OCI-LY1 (cell line): ENCODE results near the gene CPPED1.
"Not testable (repeated sequence)": the region's sequence is repeated elsewhere in the genome, so short reads cannot be mapped to it uniquely, and the experiment has no call there.

Experiments
- H2AFZ ChIP-seq: fragments of 200-600 bp; sonication (generic), shearing (Covaris generic); 2 replicates; pipeline ENCODE4 v1.6.0; 2014; ENCODE audit warnings: antibody characterized with exemption, mild to moderate bottlenecking, low read length
- H3F3A ChIP-seq: fragments of 200-600 bp; sonication (generic), shearing (Covaris generic); 2 replicates; pipeline ENCODE4 v1.6.0; 2014; ENCODE audit warnings: mild to moderate bottlenecking, antibody characterized with exemption, low read length, moderate library complexity; ENCODE audit not compliant: insufficient read depth
- H3K27ac ChIP-seq: fragments of 200-600 bp; sonication (generic); 2 replicates; pipeline ENCODE4 v1.5.1; 2014; ENCODE audit warnings: low read length, mixed run types, mild to moderate bottlenecking, low read depth; ENCODE audit not compliant: poor library complexity, severe bottlenecking
- H3K27me3 ChIP-seq: fragments of 200-600 bp; sonication (generic); 2 replicates; pipeline ENCODE4 v1.6.0; 2014; ENCODE audit warnings: antibody characterized with exemption, mild to moderate bottlenecking, low read length, moderate library complexity; ENCODE audit not compliant: insufficient read depth
- H3K36me3 ChIP-seq: fragments of 200-600 bp; sonication (generic); 2 replicates; pipeline ENCODE4 v1.6.1; 2014; ENCODE audit warnings: mild to moderate bottlenecking, antibody characterized with exemption, low read length, moderate library complexity, mixed read lengths; ENCODE audit not compliant: insufficient read depth
- H3K4me1 ChIP-seq: fragments of 200-600 bp; sonication (generic); 2 replicates; pipeline ENCODE4 v1.5.1; 2014; ENCODE audit warnings: mild to moderate bottlenecking, low read length, moderate library complexity; ENCODE audit not compliant: insufficient read depth, severe bottlenecking
- H3K4me2 ChIP-seq: fragments of 200-600 bp; sonication (generic), shearing (Covaris generic); 2 replicates; pipeline ENCODE4 v1.6.1; 2014; ENCODE audit warnings: low read length
- H3K4me3 ChIP-seq: fragments of 200-600 bp; sonication (generic); 2 replicates; pipeline ENCODE4 v1.5.1; 2014; ENCODE audit warnings: low read length, low read depth, mild to moderate bottlenecking, mixed read lengths; ENCODE audit not compliant: poor library complexity, severe bottlenecking
- H3K79me2 ChIP-seq: fragments of 200-600 bp; shearing (Covaris generic); 2 replicates; pipeline ENCODE4 v1.6.1; 2016; ENCODE audit warnings: mixed run types, low read length, mixed read lengths; ENCODE audit not compliant: insufficient read depth
- H3K9ac ChIP-seq: fragments of 200-600 bp; sonication (generic), shearing (Covaris generic); 2 replicates; pipeline ENCODE4 v1.6.1; 2014; ENCODE audit warnings: mild to moderate bottlenecking, low read length, mixed read lengths
- H3K9me2 ChIP-seq: fragments of 200-600 bp; sonication (generic), shearing (Covaris generic); 2 replicates; pipeline ENCODE4 v1.6.1; 2014; ENCODE audit warnings: low read depth, mild to moderate bottlenecking, low read length, mixed read lengths
- H3K9me3 ChIP-seq: fragments of 200-600 bp; shearing (Covaris generic); 2 replicates; pipeline ENCODE4 v1.6.1; 2014; ENCODE audit warnings: low read length, mixed read lengths
- H4K20me1 ChIP-seq: fragments of 200-600 bp; sonication (generic), shearing (Covaris generic); 2 replicates; pipeline ENCODE4 v1.6.0; 2016; ENCODE audit warnings: mild to moderate bottlenecking, low read length; ENCODE audit not compliant: insufficient read depth
- CTCF ChIP-seq: fragments of 200-600 bp; sonication (generic), shearing (Covaris generic); IDR thresholded peaks from 2 replicates; pipeline ENCODE4 v1.5.1; 2017; ENCODE audit warnings: mild to moderate bottlenecking, antibody characterized with exemption, low read length, moderate library complexity, mixed read lengths
- EZH2 ChIP-seq: fragments of 200-600 bp; sonication (generic), shearing (Covaris generic); IDR thresholded peaks from 2 replicates; pipeline ENCODE4 v1.8.0; 2017; ENCODE audit warnings: borderline replicate concordance, mixed run types, mild to moderate bottlenecking, antibody characterized with exemption, low read length, moderate library complexity, mixed read lengths

The CPPED1 gene

GRCh38 chr16:12802048-12802447, 1.6 kb downstream of the CPPED1 start:
- H3K27me3 ChIP-seq, result no peaks in the 10 kb centered on the region

GRCh38 chr16:12801511-12802042, 2.1 kb downstream of the CPPED1 start:
- no peaks in the 10 kb centered on the region for H3F3A ChIP-seq
- H3K36me3 ChIP-seq, result no peaks in the 10 kb centered on the region
- H3K79me2 ChIP-seq, result no peaks in the 10 kb centered on the region
- H3K4me1 ChIP-seq, result no peaks in the 10 kb centered on the region
- H4K20me1 ChIP-seq, result no peaks in the 10 kb centered on the region
- no peaks in the 10 kb centered on the region for H3K9me2 ChIP-seq
- H3K4me3 ChIP-seq, result no peak overlapping the region
- no peaks in the 10 kb centered on the region for H3K27me3 ChIP-seq
- no peak overlapping the region for H2AFZ ChIP-seq
- H3K9me3 ChIP-seq, result no peaks in the 10 kb centered on the region
- no peak overlapping the region for H3K27ac ChIP-seq
- TF ChIP-seq EZH2 (no peak), CTCF (no peak)
- H3K4me2 ChIP-seq, result no peak overlapping the region
- no peak overlapping the region for H3K9ac ChIP-seq

More at GRCh38 chr16:12802048-12802447, 1.6 kb downstream of the CPPED1 start:
- H3K9me3 ChIP-seq, result no peaks in the 10 kb centered on the region
- TF ChIP-seq EZH2 (no peak), CTCF (no peak)
- no peak overlapping the region for H2AFZ ChIP-seq
- H4K20me1 ChIP-seq, result no peaks in the 10 kb centered on the region
- H3K9ac ChIP-seq, result no peak overlapping the region
- H3K36me3 ChIP-seq, result no peaks in the 10 kb centered on the region
- H3K79me2 ChIP-seq, result no peaks in the 10 kb centered on the region
- no peak overlapping the region for H3K27ac ChIP-seq
- no peak overlapping the region for H3K4me2 ChIP-seq
- no peaks in the 10 kb centered on the region for H3K9me2 ChIP-seq
- no peak overlapping the region for H3K4me3 ChIP-seq
- H3F3A ChIP-seq, result no peaks in the 10 kb centered on the region
- no peaks in the 10 kb centered on the region for H3K4me1 ChIP-seq

- no peak for TF ChIP-seq EZH2
- no peak for TF ChIP-seq CTCF
- Histone ChIP-seq H4K20me1 (no peaks in the 10 kb centered on the region), H3F3A (no peaks in the 10 kb centered on the region), H3K4me3 (no peak overlapping the region), H3K4me2 (no peak overlapping the region), H3K36me3 (no peaks in the 10 kb centered on the region), H3K27ac (no peak overlapping the region), H2AFZ (no peak overlapping the region), H3K79me2 (no peaks in the 10 kb centered on the region), H3K9me3 (no peaks in the 10 kb centered on the region), H3K27me3 (no peaks in the 10 kb centered on the region), H3K4me1 (no peaks in the 10 kb centered on the region), H3K9ac (no peak overlapping the region), H3K9me2 (no peaks in the 10 kb centered on the region)
Measured at GRCh38 chr16:12800817-12801216, 2.9 kb downstream of the CPPED1 start.

- H3K9me3 ChIP-seq, H2AFZ ChIP-seq, H3K9me2 ChIP-seq, H3F3A ChIP-seq, H3K27ac ChIP-seq, H3K36me3 ChIP-seq, H3K4me1 ChIP-seq, H3K4me2 ChIP-seq, H3K79me2 ChIP-seq, H4K20me1 ChIP-seq, H3K4me3 ChIP-seq, H3K9ac ChIP-seq, H3K27me3 ChIP-seq: not testable (repeated sequence)
Measured at GRCh38 chr16:12799996-12800395, 3.7 kb downstream of the CPPED1 start.
